Lower leg skin (tissue), 4 donors: ENCODE results near the gene PRDM16. TPM values are rescaled to one million over a fixed set of nuclear protein-coding genes. Genes with fewer than 3 reads are reported as not detected.

Experiments
- DNase-seq, 2 donors: peaks; one replicate each; pipeline ENCODE4 v3.0.0-alpha.2; 2019; ENCODE audit warnings: low spot score in 2 of 2
- H3K4me3 ChIP-seq: fragments of 200-600 bp; sonication (generic); 2 replicates; pipeline ENCODE4 v1.5.1; 2017; ENCODE audit warnings: mild to moderate bottlenecking, low read depth; ENCODE audit not compliant: poor library complexity, severe bottlenecking
- POLR2A ChIP-seq, 2 donors: fragments of 450-650 bp; IDR thresholded peaks; one replicate each; pipeline ENCODE4 v1.6.1; 2016 to 2017; ENCODE audit warnings: antibody characterized with exemption in 2 of 2, mild to moderate bottlenecking in 1 of 2, moderate library complexity in 1 of 2
- WGBS, 2 donors: methylation state at CpG; one replicate each; pipeline ENCODE4 v1.1.5; 2018; 5-methylcytosine and 5-hydroxymethylcytosine counted together
- intact Hi-C: fragments of 100-400 bp; cut with DNase I; formaldehyde crosslinking; loops from one replicate; pipeline ENCODE4 v1.15.0; 2023; ENCODE audit warnings: low total_unique reads
- total RNA-seq, 4 donors: library from RNA; depleted of rRNA; stranded (reverse); fragments of >200 nt; gene quantifications; one replicate each; pipeline ENCODE4 v1.1.0, GENCODE V29; 2016
- TF ChIP-seq, protein P1 (sequence below), 3 donors: fragments of 450-650 bp; IDR thresholded peaks; one replicate each; pipeline ENCODE4 v1.5.1; 2016; ENCODE audit warnings: antibody characterized with exemption in 3 of 3, mild to moderate bottlenecking in 3 of 3, moderate library complexity in 2 of 3

PRDM16 gene
- total RNA-seq, 4 donors from 2014 or later: 0.08 to 0.91 (median 0.56) TPM; not detected in 1

GRCh38 chr1:3456964-3457909, 388.2 kb downstream of the PRDM16 start:
- intact Hi-C loops: no loop called here
- 86 to 87% methylated on average over 26 to 28 of the region's 29 CpGs for WGBS, 2 donors
- no peak for DNase-seq
- H3K4me3 ChIP-seq: no peak overlapping the region
- TF ChIP-seq, protein P1, sequence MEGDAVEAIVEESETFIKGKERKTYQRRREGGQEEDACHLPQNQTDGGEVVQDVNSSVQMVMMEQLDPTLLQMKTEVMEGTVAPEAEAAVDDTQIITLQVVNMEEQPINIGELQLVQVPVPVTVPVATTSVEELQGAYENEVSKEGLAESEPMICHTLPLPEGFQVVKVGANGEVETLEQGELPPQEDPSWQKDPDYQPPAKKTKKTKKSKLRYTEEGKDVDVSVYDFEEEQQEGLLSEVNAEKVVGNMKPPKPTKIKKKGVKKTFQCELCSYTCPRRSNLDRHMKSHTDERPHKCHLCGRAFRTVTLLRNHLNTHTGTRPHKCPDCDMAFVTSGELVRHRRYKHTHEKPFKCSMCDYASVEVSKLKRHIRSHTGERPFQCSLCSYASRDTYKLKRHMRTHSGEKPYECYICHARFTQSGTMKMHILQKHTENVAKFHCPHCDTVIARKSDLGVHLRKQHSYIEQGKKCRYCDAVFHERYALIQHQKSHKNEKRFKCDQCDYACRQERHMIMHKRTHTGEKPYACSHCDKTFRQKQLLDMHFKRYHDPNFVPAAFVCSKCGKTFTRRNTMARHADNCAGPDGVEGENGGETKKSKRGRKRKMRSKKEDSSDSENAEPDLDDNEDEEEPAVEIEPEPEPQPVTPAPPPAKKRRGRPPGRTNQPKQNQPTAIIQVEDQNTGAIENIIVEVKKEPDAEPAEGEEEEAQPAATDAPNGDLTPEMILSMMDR (IDR thresholded peaks at IDR 0.05): no peak
- TF ChIP-seq POLR2A (IDR thresholded peaks at IDR 0.05): no peak

GRCh38 chr1:3457910-3458883, 389.2 kb downstream of the PRDM16 start:
- no peak for DNase-seq
- H3K4me3 ChIP-seq: no peak overlapping the region
- TF ChIP-seq, protein P1 (IDR thresholded peaks at IDR 0.05): no peak
- TF ChIP-seq POLR2A (IDR thresholded peaks at IDR 0.05): no peak
- 31 to 34% methylated on average over 17 to 18 of the region's 18 CpGs for WGBS, 2 donors
- intact Hi-C loops: no loop called here

GRCh38 chr1:3459051-3459908, 390.3 kb downstream of the PRDM16 start:
- no peak for DNase-seq
- 67 to 72% methylated on average over 24 of the region's 24 CpGs for WGBS, 2 donors
- intact Hi-C loops: no loop called here

DNA sequence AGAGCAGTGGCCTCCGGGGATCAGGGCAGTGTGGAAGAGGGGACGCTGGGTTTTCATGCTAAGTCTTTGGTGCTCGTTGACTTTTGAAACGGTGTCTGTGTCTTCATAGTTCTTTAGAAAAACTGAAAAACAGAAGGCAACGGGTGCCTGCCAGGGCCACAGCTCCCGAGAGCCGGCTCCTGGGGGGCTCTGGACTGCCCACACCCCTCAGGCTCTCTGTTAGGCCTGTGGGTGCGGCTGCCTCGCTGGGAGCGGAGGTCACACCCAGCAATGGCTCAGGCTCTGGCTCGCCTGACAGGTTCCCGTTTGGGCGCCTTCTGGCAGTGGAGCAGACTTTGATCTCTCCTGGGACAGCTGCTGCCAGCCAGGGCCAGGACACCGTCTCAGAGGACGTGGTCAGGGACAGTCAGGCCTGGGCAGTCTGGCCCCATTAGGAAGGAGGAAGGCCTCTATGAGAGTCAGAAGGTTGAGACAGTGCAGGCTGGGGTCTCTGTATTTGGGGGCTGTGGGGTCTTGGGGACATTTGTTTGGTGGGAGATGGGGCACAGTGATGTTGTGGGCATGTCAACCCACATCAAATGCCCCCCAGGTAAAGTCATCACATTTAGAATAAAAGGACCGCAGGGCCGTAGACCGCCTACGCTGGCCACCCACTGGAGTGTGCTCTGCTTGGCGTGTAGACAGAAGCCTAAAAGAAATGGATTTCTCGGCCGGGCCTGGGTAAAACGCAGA, 391.1 kb downstream of the PRDM16 start:
- TF ChIP-seq POLR2A (IDR thresholded peaks at IDR 0.05): no peak
- WGBS, 2 donors: 41 to 50% methylated on average over 22 to 23 of the region's 23 CpGs
- intact Hi-C loops: no loop called here
- no peak for DNase-seq
- no peak overlapping the region for H3K4me3 ChIP-seq

More at GRCh38 chr1:3459051-3459908, 390.3 kb downstream of the PRDM16 start:
- TF ChIP-seq POLR2A (IDR thresholded peaks at IDR 0.05): no peak
- TF ChIP-seq, protein P1 (IDR thresholded peaks at IDR 0.05): no peak
- no peak overlapping the region for H3K4me3 ChIP-seq

DNA sequence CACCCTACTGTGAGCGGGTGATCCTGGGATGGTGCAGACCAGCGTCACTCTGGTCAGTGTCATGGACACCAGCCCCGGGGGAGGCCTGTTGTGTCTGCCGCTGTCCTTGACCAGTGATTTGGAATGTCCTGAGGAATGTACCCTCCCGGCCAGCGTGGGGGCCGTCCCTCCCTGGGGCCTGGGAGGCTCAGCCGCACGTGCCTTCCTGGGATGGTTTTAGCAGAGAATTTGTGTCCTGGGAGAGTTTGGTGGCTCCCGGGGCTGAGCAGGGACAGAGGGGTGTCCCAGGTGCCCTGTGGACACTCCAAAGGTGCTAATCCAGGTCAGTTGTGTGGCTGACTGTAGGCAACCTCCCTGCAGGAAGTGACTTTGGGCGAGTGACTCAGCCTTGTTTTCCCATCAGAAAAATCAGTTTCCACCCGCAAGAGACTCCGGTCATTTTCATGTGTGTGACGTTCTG, 391.7 kb downstream of the PRDM16 start:
- no peak for DNase-seq
- WGBS, 2 donors: 49 to 54% methylated on average over 13 to 14 of the region's 14 CpGs
- no peak overlapping the region for H3K4me3 ChIP-seq
- intact Hi-C loops: no loop called here
- no peak for TF ChIP-seq POLR2A (IDR thresholded peaks at IDR 0.05)
- TF ChIP-seq, protein P1 (IDR thresholded peaks at IDR 0.05): no peak
